ENCODE measurements around the gene ARHGEF39.

The ARHGEF39 gene

GRCh38 chr9:35690614-35691333 lies 25.8 kb upstream of the ARHGEF39 start:
- DNase-seq: peak; percentile 28

- no peak for DNase-seq
Measured at GRCh38 chr9:35690294-35690613, 25.3 kb upstream of the ARHGEF39 start.

- no peak for DNase-seq
Measured at GRCh38 chr9:35689542-35690293, 24.7 kb upstream of the ARHGEF39 start, which contains the start of gene TPM2. TSS of gene TPM2 (minus strand) at chr9:35689925. CDS start at chr9:35689817, 108 bp downstream.

- DNase-seq: no peak
Measured at GRCh38 chr9:35688558-35689541, 23.9 kb upstream of the ARHGEF39 start.

- DNase-seq: no peak
Measured at GRCh38 chr9:35687972-35688557, 23.1 kb upstream of the ARHGEF39 start.

GRCh38 chr9:35687306-35687705 lies 22.3 kb upstream of the ARHGEF39 start:
- DNase-seq: no peak

GRCh38 chr9:35686222-35687203 lies 21.5 kb upstream of the ARHGEF39 start:
- no peak for DNase-seq

GRCh38 chr9:35685506-35685905 lies 20.5 kb upstream of the ARHGEF39 start:
- no peak for DNase-seq

- DNase-seq: no peak
Measured at GRCh38 chr9:35684921-35685320, 19.9 kb upstream of the ARHGEF39 start.

- peak; percentile 84 for DNase-seq
Measured at GRCh38 chr9:35683323-35683722, 18.3 kb upstream of the ARHGEF39 start.

GRCh38 chr9:35682520-35683315 lies 17.7 kb upstream of the ARHGEF39 start:
- peak; percentile 76 for DNase-seq

- no peak for DNase-seq
Measured at GRCh38 chr9:35682051-35682450, 17.1 kb upstream of the ARHGEF39 start.

- DNase-seq: no peak
Measured at GRCh38 chr9:35681341-35682002, 16.5 kb upstream of the ARHGEF39 start.

- DNase-seq: no peak
Measured at GRCh38 chr9:35680331-35681105, 15.5 kb upstream of the ARHGEF39 start.

- no peak for DNase-seq
Measured at GRCh38 chr9:35679766-35680330, 14.9 kb upstream of the ARHGEF39 start.

GRCh38 chr9:35679091-35679490 lies 14.1 kb upstream of the ARHGEF39 start:
- DNase-seq: no peak

GRCh38 chr9:35675732-35676392 lies 10.9 kb upstream of the ARHGEF39 start:
- DNase-seq: no peak

- no peak for DNase-seq
Measured at GRCh38 chr9:35675204-35675603, 10.2 kb upstream of the ARHGEF39 start.

- no peak for DNase-seq
Measured at GRCh38 chr9:35674025-35674361, 9.0 kb upstream of the ARHGEF39 start.
